SU-DHL-6 (cell line): ENCODE results near the gene FARS2.
"Not testable (repeated sequence)": the region's sequence is repeated elsewhere in the genome, so short reads cannot be mapped to it uniquely, and the experiment has no call there.

ENCODE experiments used
- CTCF ChIP-seq: fragments of 200-600 bp; sonication (generic); IDR thresholded peaks from one replicate; pipeline ENCODE4 v1.5.1; 2017; ENCODE audit warnings: antibody characterized with exemption, mild to moderate bottlenecking, low read length, moderate library complexity; ENCODE audit not compliant: insufficient read depth, poor library complexity, severe bottlenecking
- EZH2phosphoT487 ChIP-seq: fragments of 200-600 bp; sonication (generic), shearing (Covaris generic); conservative IDR thresholded peaks from 2 replicates; pipeline ENCODE4 v1.6.1; 2018; ENCODE audit warnings: mild to moderate bottlenecking, antibody characterized with exemption, low read length, moderate library complexity, mixed read lengths

DNA sequence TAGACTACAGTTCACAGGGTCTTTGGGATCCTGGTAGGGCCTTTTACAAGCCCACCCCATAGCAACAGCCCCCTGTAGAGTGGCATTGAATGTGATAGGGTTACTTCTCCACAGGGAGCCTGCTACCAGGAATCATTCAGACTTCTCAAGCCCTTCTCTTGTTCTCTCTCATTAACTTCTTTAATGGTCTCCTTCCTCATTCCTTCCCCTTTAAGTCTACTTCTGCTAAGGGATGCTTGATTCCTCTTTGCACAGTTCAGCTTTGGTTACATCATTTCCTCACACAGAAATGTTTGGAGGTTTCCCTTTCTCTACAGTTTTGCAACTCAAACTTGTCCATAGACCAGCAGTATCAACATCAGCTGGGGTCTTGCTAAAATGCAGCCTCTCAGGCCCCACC is 437.8 kb downstream of the FARS2 start:
- not testable (repeated sequence) for TF ChIP-seq CTCF, EZH2phosphoT487
